ENCODE results near the gene RNASE7. TPM values are rescaled to one million over a fixed set of nuclear protein-coding genes. Genes with fewer than 3 reads are reported as not detected.

RNASE7 gene
- total RNA-seq, 2 experiments from 2014 or later = not detected

- H3K4me2 ChIP-seq (ENCODE audit: low read length) = peak within 1 kb of the TSS; percentile 87
- no peaks in the 10 kb centered on the region for H3K9me2 ChIP-seq (ENCODE audit: insufficient read depth, low read length)
- H3K36me3 ChIP-seq (ENCODE audit: insufficient read depth, low read length) = no peaks in the 10 kb centered on the region
- H3K4me3 ChIP-seq (ENCODE audit: low read depth, low read length, poor library complexity, severe bottlenecking) = peak within 1 kb of the TSS; percentile 68
- peak within 1 kb of the TSS; percentile 60; the same call in 1 of the 2 replicates for H2AFZ ChIP-seq (ENCODE audit: low read length)
- ChIA-PET CTCF (ENCODE audit: unreplicated experiment) (interaction anchor here (0.6 to 2.0 kb wide), 6 partner anchors 9 to 55 kb away, joined by 3 to 16 read pairs (median 6); no protein-coding TSS in a partner anchor), POLR2A (interaction anchor here (0.6 to 2.7 kb wide), 8 partner anchors 14 to 971 kb away, joined by 3 to 31 read pairs (median 4); no protein-coding TSS in a partner anchor)
- intact Hi-C loops (cut with micrococcal nuclease; ENCODE audit: unreplicated experiment) = loop anchor here (2.0 kb wide), 1 partner anchor 17 kb away; no protein-coding TSS in a partner anchor
- no peaks in the 10 kb centered on the region for H4K20me1 ChIP-seq (ENCODE audit: insufficient read depth, low read length)
- peaks cover 41% of the 10 kb centered on the region for H3K4me1 ChIP-seq (ENCODE audit: insufficient read depth, low read length, poor library complexity, severe bottlenecking)
- TF ChIP-seq CTCF (conservative IDR thresholded peaks at IDR 0.05; ENCODE audit: low read length) (no peak), EZH2phosphoT487 (IDR thresholded peaks at IDR 0.05; ENCODE audit: borderline replicate concordance, low read depth, low read length) (no peak)
- DNase-seq (ENCODE audit: low spot score) = peak; percentile 36
- H3K27ac ChIP-seq (ENCODE audit: low read depth, low read length, poor library complexity, severe bottlenecking) = peak within 1 kb of the TSS; percentile 20
- no peaks in the 10 kb centered on the region for H3K79me2 ChIP-seq (ENCODE audit: insufficient read depth, low read depth, low read length)
- no peaks in the 10 kb centered on the region for H3K9me3 ChIP-seq (ENCODE audit: low read length)
- BruUV-seq (replicated peaks) = no TSS peak
Observed at GRCh38 chr14:21070083-21070609, 28.0 kb downstream of the RNASE7 start, which contains the start of gene ARHGEF40. Gene ARHGEF40 (plus strand): TSS chr14:21070304. CDS start chr14:21070397, 93 bp downstream.

- no peak for DNase-seq (ENCODE audit: low spot score)
- Histone ChIP-seq H3K4me2 (ENCODE audit: low read length) (peak overlapping the region; percentile 87), H3K4me3 (ENCODE audit: low read depth, low read length, poor library complexity, severe bottlenecking) (peak overlapping the region; percentile 68), H4K20me1 (ENCODE audit: insufficient read depth, low read length) (no peaks in the 10 kb centered on the region), H3K9me3 (ENCODE audit: low read length) (no peaks in the 10 kb centered on the region), H2AFZ (ENCODE audit: low read length) (peak overlapping the region; percentile 60; the same call in 1 of the 2 replicates), H3K27ac (ENCODE audit: low read depth, low read length, poor library complexity, severe bottlenecking) (peak overlapping the region; percentile 20), H3K4me1 (ENCODE audit: insufficient read depth, low read length, poor library complexity, severe bottlenecking) (peaks cover 41% of the 10 kb centered on the region), H3K9me2 (ENCODE audit: insufficient read depth, low read length) (no peaks in the 10 kb centered on the region), H3K36me3 (ENCODE audit: insufficient read depth, low read length) (no peaks in the 10 kb centered on the region), H3K79me2 (ENCODE audit: insufficient read depth, low read depth, low read length) (no peaks in the 10 kb centered on the region)
- no peak for TF ChIP-seq EZH2phosphoT487 (IDR thresholded peaks at IDR 0.05; ENCODE audit: borderline replicate concordance, low read depth, low read length)
- 0 out of 2 replicates have a peak, but pooled peaks have one; percentile 21 for TF ChIP-seq CTCF (conservative IDR thresholded peaks at IDR 0.05; ENCODE audit: low read length)
- ChIA-PET CTCF (ENCODE audit: unreplicated experiment) (interaction anchor here (0.6 to 2.0 kb wide), 10 partner anchors 8 to 56 kb away, joined by 3 to 16 read pairs (median 6); no protein-coding TSS in a partner anchor), POLR2A (interaction anchor here (0.6 to 2.7 kb wide), 11 partner anchors 9 to 970 kb away, joined by 3 to 31 read pairs (median 4); no protein-coding TSS in a partner anchor)
- BruUV-seq (replicated peaks) = no TSS peak
- intact Hi-C loops (cut with micrococcal nuclease; ENCODE audit: unreplicated experiment) = loop anchor here (1.0 to 2.0 kb wide), 2 partner anchors 16 to 33 kb away; no protein-coding TSS in a partner anchor
Observed at GRCh38 chr14:21070610-21071224, 28.6 kb downstream of the RNASE7 start.

All from OCI-LY7 (cell line).